HG03066 (cell line): ENCODE measurements around the gene TRIB2.

Experiments
- ATAC-seq: cut with Tn5 transposase; IDR thresholded peaks from one replicate; pipeline ENCODE4 v1.9.1; 2021; ENCODE audit warnings: low read depth; ENCODE audit not compliant: unreplicated experiment

The TRIB2 gene

DNA sequence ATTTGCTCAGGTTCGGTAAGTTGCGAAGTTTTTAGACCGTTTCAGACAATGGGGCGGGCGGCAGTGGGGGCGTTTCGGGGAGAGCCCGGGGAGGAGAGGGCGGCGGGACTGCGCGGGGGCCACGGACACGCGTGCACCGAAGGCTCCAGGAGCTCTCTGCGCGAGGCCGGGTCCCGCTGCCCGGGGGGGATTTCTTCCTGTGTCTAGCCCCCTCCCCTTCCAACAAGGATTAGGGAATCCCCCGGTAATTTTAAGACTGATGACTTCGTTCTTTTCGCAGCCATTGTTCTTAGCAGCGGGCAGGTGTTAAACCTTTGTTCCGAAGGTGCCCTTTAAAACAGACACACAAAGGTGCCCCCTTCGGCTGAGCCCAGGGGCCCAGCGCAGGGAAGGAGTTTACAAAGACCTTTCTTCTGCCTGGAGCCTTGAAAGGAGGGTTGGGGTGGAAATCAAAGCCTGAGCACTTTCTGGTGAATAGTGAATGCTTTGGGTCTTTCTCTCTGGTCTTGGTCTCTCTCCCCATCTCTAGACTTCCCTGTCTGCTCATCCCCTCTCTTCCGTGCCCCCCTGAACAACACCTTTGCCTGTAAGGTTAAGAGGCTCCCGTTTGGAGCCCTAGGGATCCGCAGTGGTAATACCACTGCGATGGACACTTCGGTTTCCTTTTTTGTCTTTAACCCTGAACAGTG is 2.1 kb downstream of the TRIB2 start:
- ATAC-seq = no peak

DNA sequence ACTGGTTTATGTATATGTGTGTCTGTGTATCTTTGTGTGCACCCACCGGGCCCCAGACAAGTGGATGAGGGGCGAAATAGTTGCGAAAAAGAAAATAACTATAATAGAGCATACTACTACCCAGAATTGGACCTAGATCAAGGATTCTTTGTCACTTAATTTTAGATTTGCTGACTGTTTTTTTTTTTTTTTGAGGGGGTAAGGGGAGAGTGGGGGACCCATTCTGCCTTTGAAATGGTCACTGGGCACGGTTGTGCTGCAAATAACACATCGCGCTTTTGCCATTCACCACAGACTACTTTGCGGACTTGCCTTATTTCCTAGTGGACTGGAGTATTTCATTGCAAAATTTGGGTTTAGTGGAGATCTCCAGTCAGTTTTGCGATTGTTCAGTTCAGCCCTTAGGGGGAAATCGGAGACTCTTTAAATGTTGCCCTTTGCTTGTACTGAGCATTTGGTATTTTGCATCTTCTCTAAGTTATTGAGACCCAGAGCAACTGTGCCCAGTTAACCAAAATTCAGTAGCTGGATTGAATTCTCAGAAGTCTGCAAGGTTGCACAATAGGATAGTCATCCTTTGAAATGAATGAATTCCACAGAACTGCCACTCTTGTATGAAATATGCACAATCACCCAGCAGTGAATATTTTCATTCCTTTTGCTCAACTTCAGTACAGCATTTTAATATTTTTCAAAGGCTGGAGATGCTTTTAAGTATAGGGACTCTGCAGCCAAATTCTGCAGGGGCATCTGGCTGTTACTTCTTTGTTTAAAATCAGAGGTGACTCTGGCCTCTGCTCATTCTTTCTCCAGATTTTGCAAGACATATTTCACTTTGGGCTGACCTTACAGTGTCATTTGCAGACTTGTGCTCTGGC is 2.9 kb downstream of the TRIB2 start:
- ATAC-seq = no peak

DNA sequence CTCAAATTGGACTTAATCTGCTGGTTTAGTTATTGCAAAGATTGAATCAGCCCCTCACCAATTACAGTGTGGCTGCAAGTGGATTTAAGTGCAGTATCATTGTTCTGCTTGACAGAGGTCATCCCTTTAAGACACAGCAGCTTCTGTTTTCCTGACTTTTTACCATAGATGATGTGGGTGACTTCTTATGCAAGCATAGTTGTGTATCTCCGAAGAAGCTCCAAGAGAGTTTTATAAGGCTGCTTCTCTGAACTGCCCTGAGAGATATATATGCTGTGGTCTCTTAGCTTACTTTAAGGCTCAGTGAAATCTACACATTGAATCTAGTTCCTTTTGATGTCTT is 3.5 kb downstream of the TRIB2 start:
- no peak for ATAC-seq

DNA sequence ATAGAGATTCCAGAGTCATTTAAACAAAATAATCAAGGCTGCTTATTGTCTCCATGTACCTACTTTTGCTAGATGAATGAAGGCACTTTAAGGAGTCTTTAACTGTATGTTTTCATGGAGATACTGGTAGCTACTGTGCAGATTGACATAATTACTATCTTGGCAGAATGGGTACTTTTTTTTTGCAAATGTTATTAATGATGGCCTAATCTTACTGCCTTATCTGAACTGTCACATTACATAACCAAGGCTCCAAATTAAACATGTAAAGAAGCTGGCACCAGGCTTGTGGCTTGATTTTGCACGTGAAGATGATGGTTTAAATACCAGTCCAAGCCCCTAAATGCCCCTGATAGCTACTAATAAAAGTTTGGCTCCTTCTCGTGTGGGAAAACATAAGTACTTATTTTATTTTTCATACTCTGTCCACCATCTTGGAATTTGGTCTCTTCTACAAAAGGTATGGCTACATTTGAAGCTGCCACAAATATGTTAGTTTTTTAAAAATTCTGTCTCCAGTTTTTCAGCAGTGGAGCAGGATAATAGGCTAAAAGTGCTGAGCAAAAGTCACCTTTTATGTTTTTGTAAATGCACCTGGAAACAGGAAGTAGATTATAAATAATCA is 4.1 kb downstream of the TRIB2 start:
- no peak for ATAC-seq

DNA sequence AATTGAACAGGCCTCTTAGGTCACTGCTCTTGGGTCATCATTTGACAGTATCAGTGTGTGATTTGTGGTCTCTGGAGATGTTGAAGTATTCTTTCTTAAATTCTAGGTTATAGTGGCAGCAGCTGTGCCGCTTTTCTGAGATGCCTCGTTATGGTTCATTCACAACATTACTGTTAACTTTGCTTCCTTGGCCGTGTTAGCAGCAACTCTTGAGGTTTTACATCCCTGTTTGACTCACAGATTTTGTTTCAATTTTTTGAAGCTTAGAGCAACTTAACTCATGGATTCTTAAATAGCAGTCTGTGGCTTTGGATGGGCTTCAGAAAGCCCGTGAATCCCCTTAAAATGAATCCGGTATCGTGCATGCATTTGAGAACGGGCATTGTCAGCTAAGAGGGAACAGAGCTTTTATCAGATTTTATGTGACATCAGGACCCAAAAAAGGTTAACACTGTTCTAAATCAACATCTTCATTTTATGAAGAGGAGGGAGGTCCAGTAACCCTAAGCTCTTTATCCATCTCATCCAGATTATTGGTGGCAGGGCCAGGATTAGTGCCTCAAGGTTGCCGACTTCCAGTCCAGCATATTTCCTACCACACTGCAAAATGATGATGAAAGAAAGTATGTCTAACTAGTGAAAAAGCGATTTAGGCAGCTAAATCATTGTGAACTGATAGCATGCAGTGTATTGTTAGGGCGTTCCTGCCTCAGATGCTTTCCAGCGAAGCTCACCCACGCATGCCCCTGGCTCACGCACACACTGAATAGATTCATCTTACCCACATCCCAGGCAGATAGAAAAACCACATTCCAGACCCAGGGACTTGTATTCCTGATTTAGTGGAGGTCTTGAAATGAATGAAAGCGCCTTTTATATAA is 5.1 kb downstream of the TRIB2 start:
- no peak for ATAC-seq

DNA sequence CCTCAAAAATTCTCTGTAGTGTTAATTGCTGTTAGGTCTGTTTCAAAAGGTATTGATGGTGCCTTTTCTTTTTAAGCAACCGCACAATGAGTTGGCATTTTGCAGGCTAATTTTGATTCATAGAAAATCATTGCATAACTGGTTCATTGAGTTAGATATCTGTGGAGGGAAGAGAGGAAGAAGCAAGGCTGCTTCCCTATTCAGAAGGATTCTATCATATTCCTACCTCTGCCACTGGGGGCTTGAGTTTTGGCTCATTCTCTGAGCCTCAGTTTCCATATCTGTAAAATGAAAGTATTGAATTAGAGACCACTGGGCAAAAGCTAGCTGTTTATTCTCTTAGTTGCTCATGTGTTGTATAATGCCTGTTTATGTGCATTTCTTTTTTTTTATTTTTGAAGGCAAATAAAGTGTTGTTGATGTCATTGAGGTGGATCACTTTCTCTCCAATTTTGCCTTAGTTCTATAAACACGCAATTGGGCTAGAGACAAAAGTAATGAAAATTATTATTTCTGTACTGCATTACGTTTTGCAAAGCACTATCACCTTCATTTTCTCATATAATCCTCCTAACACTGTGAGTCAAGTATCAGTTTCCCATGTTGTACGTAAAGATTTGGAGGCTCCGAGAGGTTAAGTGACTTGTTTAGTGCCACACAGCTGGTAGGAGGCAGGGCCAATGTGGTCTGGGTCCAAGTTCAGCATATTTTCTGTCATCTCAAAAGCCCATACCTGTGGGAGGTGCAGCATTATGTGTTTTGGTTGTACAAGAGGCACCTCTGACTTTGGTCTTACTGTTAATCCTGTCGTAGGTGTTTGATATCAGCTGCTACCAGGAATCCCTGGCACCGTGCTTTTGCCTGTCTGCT is 5.9 kb downstream of the TRIB2 start:
- no peak for ATAC-seq

DNA sequence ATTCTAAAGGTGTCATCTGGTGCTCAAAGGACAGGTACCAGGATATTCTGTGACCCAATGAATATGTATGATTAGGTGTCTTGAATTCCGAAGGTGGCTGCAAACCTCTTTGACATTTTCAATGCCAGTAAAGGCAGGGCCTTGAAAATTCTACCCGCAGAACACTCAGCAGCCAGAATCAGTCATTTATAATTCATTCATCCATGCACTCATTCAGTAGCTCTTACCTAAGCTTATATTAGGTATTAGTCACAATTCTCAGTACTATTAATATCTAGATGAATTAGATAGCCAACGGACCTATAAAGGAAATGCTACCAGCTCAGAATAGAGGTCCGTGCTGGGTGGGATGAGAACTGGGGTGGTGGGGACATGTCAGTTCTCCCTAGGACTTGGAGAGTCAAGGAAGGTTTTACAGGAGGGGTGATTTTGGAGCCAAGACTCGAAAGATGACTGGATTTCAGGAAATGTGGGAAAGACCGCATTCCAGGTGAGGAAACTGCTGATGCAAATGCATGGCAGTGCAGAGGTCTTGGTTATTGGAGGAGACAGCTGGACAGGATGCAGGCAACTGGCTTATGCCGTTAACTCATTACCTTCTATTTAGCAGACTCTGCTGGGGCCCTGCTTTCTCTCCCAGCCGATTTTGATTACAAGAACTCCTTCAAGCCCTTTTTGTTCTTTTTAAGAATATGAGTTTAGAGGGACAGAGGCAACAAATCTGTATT is 7.2 kb downstream of the TRIB2 start:
- ATAC-seq = no peak

DNA sequence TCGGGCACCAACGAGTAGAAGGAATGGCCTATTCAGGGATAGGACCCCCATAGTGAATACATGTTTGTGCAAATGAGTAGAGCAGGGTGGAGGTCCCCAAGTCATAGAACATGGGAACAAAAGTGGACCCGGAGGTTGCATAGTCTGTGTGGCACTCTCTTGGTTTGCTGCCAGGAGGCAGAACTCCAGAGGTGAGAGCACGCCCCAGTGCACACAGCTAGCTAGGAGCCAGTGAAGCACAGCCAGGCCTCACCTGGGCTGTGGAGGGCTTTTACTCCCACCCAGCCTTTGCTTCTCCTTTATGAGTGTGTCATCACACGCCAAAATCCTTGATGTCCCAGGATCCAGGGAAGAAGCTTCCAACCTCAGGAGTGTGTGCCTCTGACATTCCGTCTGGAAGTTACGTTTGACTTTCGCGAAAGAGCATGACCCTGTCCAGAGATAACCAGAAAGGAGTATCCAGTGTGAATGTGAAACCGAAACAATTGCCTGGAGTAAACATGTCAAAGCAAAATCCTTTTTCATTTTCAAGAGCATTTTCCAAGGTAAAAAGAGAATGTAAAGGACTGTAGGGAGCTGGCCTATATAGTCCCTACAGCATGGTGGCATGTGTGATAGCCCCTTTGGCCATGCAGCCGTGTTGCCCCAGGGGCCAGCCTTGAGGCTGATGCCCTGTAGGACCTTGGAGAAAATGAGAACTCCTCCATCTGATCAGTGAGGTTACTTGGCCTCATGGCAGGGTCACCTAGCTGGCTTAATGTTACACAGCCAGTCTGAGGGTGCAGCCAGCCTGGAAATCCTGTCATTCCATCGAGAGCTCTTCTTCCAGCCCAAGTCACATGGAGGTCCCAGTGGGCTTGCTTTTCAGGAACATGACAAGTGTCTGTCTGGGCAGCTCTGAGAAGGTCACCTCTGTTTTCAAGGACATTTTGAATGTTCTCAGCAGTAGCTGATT is 8.8 kb downstream of the TRIB2 start:
- ATAC-seq = no peak

DNA sequence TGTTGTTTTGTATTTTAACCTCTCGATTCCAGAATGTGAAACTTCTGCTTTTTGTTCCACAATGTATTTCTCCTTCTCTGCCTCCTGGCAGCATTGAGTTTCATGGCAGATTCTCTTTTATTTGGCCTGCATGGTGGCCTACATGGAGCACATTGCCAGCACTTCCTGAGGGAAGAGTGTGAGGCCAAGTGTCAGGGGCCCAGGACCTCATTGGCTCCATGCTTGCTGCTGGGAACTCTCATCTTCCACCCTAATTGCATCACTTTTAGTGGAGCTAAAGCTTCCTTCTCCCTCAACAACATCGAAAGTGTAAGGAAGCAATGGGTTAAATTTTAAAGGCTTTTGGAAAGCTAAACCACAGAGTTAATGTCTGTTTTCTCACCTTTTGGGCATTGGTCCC is 9.5 kb downstream of the TRIB2 start:
- no peak for ATAC-seq

DNA sequence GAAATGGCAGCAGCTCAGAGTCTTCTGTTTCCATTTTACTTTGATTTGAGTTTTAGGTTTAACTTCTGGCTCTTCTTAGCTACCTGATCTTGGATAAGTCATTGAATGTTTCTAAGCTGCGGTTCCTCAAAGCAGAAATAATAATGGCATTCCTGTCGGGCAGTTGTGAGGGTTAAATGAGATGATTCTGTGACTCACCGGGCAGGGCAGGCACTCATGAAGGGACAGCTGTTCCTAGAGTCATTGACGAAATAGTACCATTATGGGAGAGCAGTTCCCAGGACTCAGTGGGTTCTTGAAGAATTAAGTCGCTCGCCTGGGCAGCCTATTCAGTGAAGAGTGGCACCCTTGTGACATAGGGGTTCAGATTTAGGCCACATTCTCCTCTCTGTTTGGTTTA is 10.3 kb downstream of the TRIB2 start:
- ATAC-seq = no peak

DNA sequence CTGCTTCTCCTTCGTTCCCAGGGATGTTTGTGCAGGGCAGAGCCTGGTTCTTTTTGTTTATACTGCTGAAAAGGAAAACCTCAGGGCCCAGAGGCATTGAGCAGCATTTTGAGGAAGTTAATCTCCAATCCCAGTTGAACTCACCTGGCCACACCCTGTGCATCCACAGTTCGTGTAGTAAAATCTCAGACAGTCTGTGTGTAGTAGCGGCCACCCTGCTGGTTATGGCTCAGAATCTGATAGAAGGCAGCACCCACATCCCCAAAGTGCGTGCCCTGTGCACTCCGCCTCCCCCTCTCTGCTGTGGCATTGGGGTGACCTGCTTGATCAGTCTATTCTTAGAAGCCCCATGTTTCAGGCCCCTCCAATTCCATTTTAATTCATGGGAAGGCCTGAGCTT is 10.9 kb downstream of the TRIB2 start:
- ATAC-seq = no peak

DNA sequence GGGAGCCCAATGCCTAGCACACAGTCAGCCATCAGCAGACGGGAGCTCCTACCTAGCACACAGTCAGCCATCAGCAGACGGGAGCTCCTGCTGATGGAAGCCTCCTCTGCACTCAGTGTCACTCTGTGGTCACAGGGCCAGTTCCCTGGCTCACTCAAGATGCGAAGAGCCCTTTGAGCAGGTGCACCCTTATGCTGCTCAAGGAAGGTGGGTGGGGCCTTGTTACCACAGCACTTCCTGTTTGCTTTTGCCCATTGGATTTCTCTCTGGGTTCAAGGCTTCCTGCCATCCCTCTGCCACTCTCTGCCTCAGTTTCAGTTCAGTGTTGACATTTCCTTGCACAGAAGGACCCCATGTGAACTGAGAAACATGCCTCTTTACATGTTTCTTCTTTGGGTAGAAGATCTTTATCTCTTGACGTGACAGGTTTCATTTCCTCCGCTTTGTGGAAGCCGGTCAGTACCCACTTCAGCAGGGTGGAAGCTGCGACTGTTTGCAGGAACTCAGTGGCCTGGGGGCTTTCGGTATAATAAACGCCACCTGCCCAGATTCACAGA is 11.6 kb downstream of the TRIB2 start:
- peak; percentile 85 for ATAC-seq

DNA sequence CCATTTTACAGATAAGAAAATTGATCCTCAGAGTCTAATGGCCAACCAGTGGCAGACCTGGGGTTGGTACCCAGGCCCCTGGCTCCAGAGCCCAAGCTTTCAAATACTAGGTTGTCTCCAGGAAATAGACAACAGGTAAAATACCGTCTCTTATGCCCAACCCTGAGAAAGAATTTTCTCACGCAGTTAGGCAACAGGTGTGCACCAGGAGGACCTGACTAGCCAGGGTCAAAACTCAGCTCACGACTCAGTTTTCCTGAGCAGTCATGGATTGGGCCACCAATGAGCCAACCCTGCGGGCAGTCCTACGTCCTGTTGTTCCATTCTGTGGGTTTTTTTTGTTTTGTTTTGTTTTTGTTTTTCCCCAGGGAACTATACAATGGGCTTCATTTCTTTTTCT is 13.5 kb downstream of the TRIB2 start:
- ATAC-seq = no peak

DNA sequence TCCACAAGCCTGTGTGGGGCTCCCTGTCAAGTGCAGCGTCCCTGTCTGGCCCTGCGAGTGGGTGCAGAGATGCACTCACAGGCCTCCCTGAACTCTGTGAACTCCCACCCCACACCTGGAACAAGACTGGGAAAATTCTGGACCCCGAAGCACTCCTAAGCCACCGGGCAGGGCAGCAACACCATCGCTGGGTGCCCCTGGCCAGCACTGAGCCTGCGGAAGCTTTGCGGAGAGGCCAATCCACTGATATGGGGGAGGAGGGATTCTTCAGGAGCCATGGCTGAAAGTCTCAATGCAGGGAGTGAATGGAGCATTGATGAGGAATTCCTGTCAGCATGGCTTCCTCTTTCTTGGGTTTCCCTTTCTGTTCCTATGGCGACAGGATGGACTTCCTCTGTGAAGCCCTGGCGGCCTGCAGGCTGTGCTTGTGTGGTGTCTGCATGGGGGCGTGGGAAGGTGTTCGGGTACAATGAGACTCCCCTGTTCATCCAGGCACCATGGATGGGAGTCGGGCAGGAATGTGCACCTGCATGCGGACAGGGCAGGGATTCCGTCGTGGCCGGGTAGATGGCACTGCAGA is 15.1 kb downstream of the TRIB2 start:
- no peak for ATAC-seq

DNA sequence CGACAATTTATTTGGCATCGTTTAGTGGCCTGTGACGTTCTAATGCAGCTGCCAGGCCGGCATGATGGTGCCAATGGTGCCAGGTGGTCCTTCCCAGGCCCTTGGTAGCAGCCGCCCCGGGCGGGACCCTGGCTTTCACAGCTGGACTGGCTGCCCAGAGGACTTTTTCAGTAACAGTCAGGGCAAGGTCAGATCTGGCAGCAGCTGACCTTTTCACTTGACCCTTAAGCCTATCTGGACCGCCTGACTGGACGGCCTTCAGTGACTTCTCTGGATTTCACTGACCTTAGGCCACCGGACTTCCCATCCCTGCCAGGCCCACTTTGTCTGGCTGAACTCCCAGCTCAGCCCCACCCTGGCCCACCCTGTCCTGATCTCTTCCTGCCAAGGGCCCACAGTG is 15.9 kb downstream of the TRIB2 start:
- ATAC-seq = no peak

DNA sequence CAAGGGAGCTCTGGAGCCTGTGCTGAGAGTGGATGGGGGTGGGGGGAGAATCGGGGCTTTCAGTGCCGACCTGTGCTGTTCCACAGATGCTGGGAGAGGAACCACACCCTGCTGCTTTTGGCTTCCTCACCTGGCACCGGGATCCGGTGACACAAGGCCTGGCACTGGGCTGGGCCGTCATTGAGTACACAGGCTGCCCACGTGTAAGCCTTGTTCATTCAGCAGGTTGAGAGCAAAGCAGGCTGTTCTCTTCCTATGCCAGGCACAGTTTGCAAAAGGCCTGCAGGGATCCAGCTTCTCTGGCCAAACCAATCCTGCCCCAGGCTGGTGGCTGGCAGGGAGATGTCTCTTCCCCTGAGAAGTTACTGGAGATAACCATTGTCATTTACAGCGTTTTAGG is 17.1 kb downstream of the TRIB2 start:
- no peak for ATAC-seq

DNA sequence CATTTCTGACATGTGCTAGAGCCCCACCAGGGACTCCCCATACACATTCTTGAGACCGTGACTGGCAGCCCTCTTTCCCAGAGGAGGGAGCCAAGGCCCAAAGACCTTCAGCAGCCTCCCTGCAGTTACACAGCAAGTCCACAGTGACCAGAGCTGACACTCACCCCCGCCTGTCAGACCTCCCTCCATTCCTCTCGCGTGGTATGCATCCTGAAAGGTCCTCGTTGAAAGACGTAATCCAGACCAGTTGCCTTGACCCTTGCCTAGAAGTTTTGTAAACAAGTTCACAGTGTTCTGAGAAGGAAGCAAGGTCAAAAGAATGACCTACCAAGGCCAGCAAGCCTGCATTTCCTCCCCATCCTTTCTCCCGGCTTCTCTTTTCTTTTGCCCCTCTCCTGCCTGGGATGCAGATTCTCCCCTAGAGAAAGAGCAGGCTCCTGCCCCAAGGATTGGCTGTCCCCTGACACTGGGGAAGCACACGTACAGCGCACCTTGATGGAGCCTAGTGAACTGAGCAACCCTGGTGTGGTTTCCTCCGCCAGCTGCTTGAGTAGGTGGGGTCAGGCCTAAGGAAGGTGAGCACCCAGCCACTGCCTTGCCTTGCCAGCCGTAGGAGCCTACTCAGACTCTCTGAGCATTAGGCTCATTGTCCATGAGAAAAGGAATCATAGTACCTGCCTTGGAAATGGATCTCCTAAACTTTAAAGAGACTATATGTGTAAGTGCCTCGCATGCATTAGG is 18.3 kb downstream of the TRIB2 start:
- no peak for ATAC-seq
